K562 (cell line): ENCODE results near the gene EPHB6. TPM values are rescaled to one million over a fixed set of nuclear protein-coding genes. Genes with fewer than 3 reads are reported as not detected.

Experiments
- ATAC-seq: fragments of 200-7000 bp; cut with Tn5 transposase; 3 replicates; pipeline ENCODE4 v1.9.1; 2020; ENCODE audit warnings: moderate library complexity
- BruUV-seq: library from RNA; stranded (reverse); fragments of 400-500 nt; replicated peaks from 2 replicates; lab custom pipeline; 2021; lab: Mats Ljungman, UMichigan
- CTCF ChIA-PET: fragments of 300-600 bp; formaldehyde crosslinking; extraction: SDS; loops from one replicate; lab custom pipeline; 2021; ENCODE audit warnings: low intra/inter-chr PET ratio; lab: Yijun Ruan, JAX
- POLR2A ChIA-PET: fragments of 300-600, 350-650 bp; sonication (Branson Sonifier 250); formaldehyde crosslinking; extraction: SDS; loops from one replicate; lab custom pipeline; 2021; ENCODE audit warnings: antibody characterized with exemption, inconsistent platforms; lab: Yijun Ruan, JAX
- DNase-seq, 4 experiments: peaks; one replicate each; pipeline versions ENCODE4 v3.0.0 to v3.0.0-alpha.2; 2011 to 2018; ENCODE audit warnings: low spot score in 3 of 4, mixed read lengths in 3 of 4; ENCODE audit errors: extremely low read depth in 1 of 4
- FAIRE-seq: peaks from 2 replicates; lab custom pipeline; 2011; peaks lifted over from hg19 to GRCh38; lab: Jason Lieb, UNC
- H2AFZ ChIP-seq: 2 replicates; pipeline ENCODE4 v1.6.0; 2011; ENCODE audit warnings: low read depth, low read length, control low read depth, inconsistent platforms
- H3K27ac ChIP-seq: fragments of 200-600 bp; 3 replicates; pipeline ENCODE4 v1.8.0; 2011; ENCODE audit warnings: low read depth, mild to moderate bottlenecking, control low read depth, inconsistent platforms, low read length, moderate library complexity, mixed read lengths; ENCODE audit errors: extremely low read depth
- H3K27me3 ChIP-seq, 2 experiments: fragments of 300-600 bp in 1 of 2; 2 replicates in 1 of 2; 3 replicates in 1 of 2; pipeline versions ENCODE4 v1.6.0 to v1.8.0; 2011; ENCODE audit warnings: inconsistent platforms in 2 of 2, low read length in 2 of 2, mild to moderate bottlenecking in 1 of 2, mixed read lengths in 1 of 2, moderate library complexity in 1 of 2; ENCODE audit not compliant: control insufficient read depth in 2 of 2, insufficient read depth in 2 of 2
- H3K36me3 ChIP-seq: fragments of 300-600 bp; 3 replicates; pipeline ENCODE4 v1.8.0; 2011; ENCODE audit warnings: mild to moderate bottlenecking, low read length, inconsistent platforms; ENCODE audit not compliant: control insufficient read depth, insufficient read depth
- H3K4me1 ChIP-seq, 2 experiments: fragments of 200-600 bp in 1 of 2; replicated peaks in 1 of 2; 2 replicates in 1 of 2; 3 replicates in 1 of 2; pipeline versions ENCODE4 v1.5.1 to v1.8.0; 2011; ENCODE audit warnings: inconsistent platforms in 2 of 2, low read length in 2 of 2, mild to moderate bottlenecking in 1 of 2, mixed read lengths in 1 of 2, moderate library complexity in 1 of 2; ENCODE audit not compliant: control insufficient read depth in 2 of 2, insufficient read depth in 2 of 2
- H3K4me2 ChIP-seq: 2 replicates; pipeline ENCODE4 v1.6.1; 2011; ENCODE audit warnings: low read length, control low read depth, inconsistent platforms, mixed read lengths; ENCODE audit not compliant: insufficient read depth
- H3K4me3 ChIP-seq: fragments of 200-600 bp; sonication (generic), shearing (Covaris generic); 2 replicates; pipeline ENCODE4 v1.5.1; 2016; ENCODE audit warnings: control low read depth, inconsistent platforms
- H3K79me2 ChIP-seq: fragments of 200-600 bp; 3 replicates; pipeline ENCODE4 v1.8.0; 2011; ENCODE audit warnings: low read length, inconsistent platforms; ENCODE audit not compliant: control insufficient read depth, insufficient read depth
- H3K9ac ChIP-seq, 2 experiments: 2 replicates each; pipeline versions ENCODE4 v1.6.0 to v1.6.1; 2011; ENCODE audit warnings: low read depth in 2 of 2, low read length in 2 of 2, control low read depth in 1 of 2, inconsistent platforms in 1 of 2, mild to moderate bottlenecking in 1 of 2, mixed read lengths in 1 of 2; ENCODE audit not compliant: insufficient read depth in 1 of 2
- H3K9me1 ChIP-seq: one replicate; pipeline ENCODE4 v1.6.0; 2011; ENCODE audit warnings: inconsistent platforms, mild to moderate bottlenecking, low read length, moderate library complexity; ENCODE audit not compliant: control insufficient read depth, insufficient read depth
- H3K9me3 ChIP-seq: replicated peaks from 2 replicates; pipeline ENCODE4 v1.5.1; 2011; ENCODE audit warnings: low read depth, low read length, inconsistent platforms; ENCODE audit not compliant: control insufficient read depth, insufficient read depth
- H4K20me1 ChIP-seq: replicated peaks from 2 replicates; pipeline ENCODE4 v1.6.1; 2011; ENCODE audit warnings: low read length, inconsistent platforms, mixed read lengths; ENCODE audit not compliant: control insufficient read depth, insufficient read depth
- CHCHD3 ChIP-seq: fragments of 250-450 bp; sonication (Bioruptor Pico); IDR thresholded peaks from 2 replicates; pipeline ENCODE4 v2.1.2; 2022; ENCODE audit warnings: mild to moderate bottlenecking
- CTBP1 ChIP-seq: fragments of 450-650 bp; IDR thresholded peaks from 2 replicates; pipeline ENCODE4 v1.6.1; 2016; ENCODE audit warnings: borderline replicate concordance
- GTF2F1 ChIP-seq: IDR thresholded peaks from 2 replicates; pipeline ENCODE4 v1.6.1; 2011; ENCODE audit warnings: low read depth, low read length, improper control_type of control experiment
- NCOA4 ChIP-seq: fragments of 450-650 bp; IDR thresholded peaks from 2 replicates; pipeline ENCODE4 v1.6.1; 2018; ENCODE audit warnings: mild to moderate bottlenecking; ENCODE audit not compliant: partially characterized antibody
- ZNF830 ChIP-seq: fragments of 250-450 bp; sonication (Bioruptor Pico); IDR thresholded peaks from 2 replicates; pipeline ENCODE4 v1.5.0; 2021; ENCODE audit warnings: mild to moderate bottlenecking
- WGBS: fragments of 100-300 bp; shearing (Covaris generic); methylation state at CpG from one replicate; pipeline ENCODE4 v1.1.6; 2016; ENCODE audit warnings: low coverage, mixed read lengths; ENCODE audit not compliant: insufficient coverage; ENCODE audit errors: missing lambda C conversion rate; 5-methylcytosine and 5-hydroxymethylcytosine counted together
- in situ Hi-C: fragments of 300-500 bp; cut with MboI; formaldehyde crosslinking; loops from 4 replicates; pipeline ENCODE4 v1.15.0; 2018; ENCODE audit warnings: inconsistent platforms, mixed read lengths
- intact Hi-C: fragments of 100-400 bp; cut with micrococcal nuclease; formaldehyde crosslinking; loops from 2 replicates; pipeline ENCODE4 v1.14.2; 2022
- polyA plus RNA-seq, 8 experiments: library from polyadenylated mRNA; depleted of rRNA in 4 of 8; stranded (reverse) in 5 of 8; unstranded in 3 of 8; fragments of >200 nt; fragmentation: Nextera tagmentation in 2 of 8; fragmentation: Illumina TruSeq in 1 of 8; extraction: Ambion mirVana in 2 of 8; extraction: Trizol in 1 of 8; gene quantifications; 2 replicates each; pipeline versions ENCODE4 v1.2.1 to v1.2.3, GENCODE V29; 2011 to 2014; ENCODE audit warnings: inconsistent platforms in 1 of 8, missing spikeins in 1 of 8
- total RNA-seq, 7 experiments: library from RNA; depleted of rRNA in 6 of 7; stranded (reverse); fragments of >200 nt in 6 of 7; fragmentation: Illumina TruSeq in 2 of 7; extraction: Trizol in 2 of 7; gene quantifications; 2 replicates each; pipeline versions ENCODE4 v1.2.1 to v1.2.3, GENCODE V29; 2011 to 2021; ENCODE audit warnings: low replicate concordance in 1 of 7
- TF ChIP-seq, protein P1 (sequence below): fragments of 450-650 bp; IDR thresholded peaks from 2 replicates; pipeline ENCODE4 v1.6.1; 2017; ENCODE audit warnings: antibody characterized with exemption

Gene EPHB6
- total and polyA plus RNA-seq, 9 of the 15 experiments (the other 6 are each of a cell fraction or from before 2014, with no cell fraction given), result 1.4 to 123 (median 7.6) TPM

DNA sequence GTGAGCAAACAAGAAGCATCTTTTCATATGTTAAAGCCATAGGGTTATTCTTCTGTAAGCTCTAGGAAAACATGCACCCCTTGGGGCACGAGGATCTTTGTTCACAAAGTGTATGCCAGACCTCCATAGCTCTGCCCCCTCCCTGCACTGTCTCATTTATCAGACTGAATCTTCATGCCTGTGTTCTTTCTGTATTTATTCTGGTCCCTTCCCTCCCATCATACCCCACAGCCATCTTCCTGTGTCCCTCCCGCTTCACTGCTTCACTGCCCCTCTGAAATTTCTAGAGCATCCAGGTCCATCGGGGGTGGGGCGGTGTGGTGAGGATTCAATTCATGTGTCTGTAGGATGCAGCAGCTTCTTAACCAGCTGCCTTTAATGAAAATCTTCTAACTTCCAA lies 7.5 kb downstream of the EPHB6 start:
- H3K36me3 ChIP-seq, result no peaks in the 10 kb centered on the region
- no peak overlapping the region for H3K9ac ChIP-seq
- H2AFZ ChIP-seq, result no peak overlapping the region
- no peak for TF ChIP-seq ZNF830
- no peak for TF ChIP-seq CTBP1
- TF ChIP-seq, protein P1, sequence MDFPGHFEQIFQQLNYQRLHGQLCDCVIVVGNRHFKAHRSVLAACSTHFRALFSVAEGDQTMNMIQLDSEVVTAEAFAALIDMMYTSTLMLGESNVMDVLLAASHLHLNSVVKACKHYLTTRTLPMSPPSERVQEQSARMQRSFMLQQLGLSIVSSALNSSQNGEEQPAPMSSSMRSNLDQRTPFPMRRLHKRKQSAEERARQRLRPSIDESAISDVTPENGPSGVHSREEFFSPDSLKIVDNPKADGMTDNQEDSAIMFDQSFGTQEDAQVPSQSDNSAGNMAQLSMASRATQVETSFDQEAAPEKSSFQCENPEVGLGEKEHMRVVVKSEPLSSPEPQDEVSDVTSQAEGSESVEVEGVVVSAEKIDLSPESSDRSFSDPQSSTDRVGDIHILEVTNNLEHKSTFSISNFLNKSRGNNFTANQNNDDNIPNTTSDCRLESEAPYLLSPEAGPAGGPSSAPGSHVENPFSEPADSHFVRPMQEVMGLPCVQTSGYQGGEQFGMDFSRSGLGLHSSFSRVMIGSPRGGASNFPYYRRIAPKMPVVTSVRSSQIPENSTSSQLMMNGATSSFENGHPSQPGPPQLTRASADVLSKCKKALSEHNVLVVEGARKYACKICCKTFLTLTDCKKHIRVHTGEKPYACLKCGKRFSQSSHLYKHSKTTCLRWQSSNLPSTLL, result no peak
- no peak for TF ChIP-seq GTF2F1
- no peak for TF ChIP-seq NCOA4
- TF ChIP-seq CHCHD3, result no peak
- TF ChIP-seq, all 486 proteins: peak for 0
- no peaks in the 10 kb centered on the region; the same call in 1 of the 2 replicates for H4K20me1 ChIP-seq
- in situ Hi-C loops, result no loop called here
- no TSS peak for BruUV-seq
- WGBS, result 19% methylated on average over 4 of the region's 4 CpGs
- intact Hi-C loops, result no loop called here
- no peak overlapping the region for H3K27ac ChIP-seq
- H3K79me2 ChIP-seq, result no peaks in the 10 kb centered on the region
- CTCF ChIA-PET, result no interaction called here
- POLR2A ChIA-PET, result interaction anchor here (0.6 kb wide), 2 partner anchors 34 to 226 kb away, joined by 3 read pairs; no protein-coding TSS in a partner anchor
- no peak overlapping the region for H3K4me2 ChIP-seq
- DNase-seq (no peak), FAIRE-seq (no peak), ATAC-seq (no peak)
- H3K9me1 ChIP-seq, result no peaks in the 10 kb centered on the region
- no peak overlapping the region for H3K4me3 ChIP-seq
- peaks cover 7 to 19% of the 10 kb centered on the region in 2 experiments; a peak in 3 of 5 replicates for H3K4me1 ChIP-seq
- no peaks in the 10 kb centered on the region for H3K9me3 ChIP-seq
- H3K27me3 ChIP-seq, result peaks cover 11 to 49% of the 10 kb centered on the region in 2 experiments; a peak in 4 of 5 replicates
